CD4-positive, alpha-beta T cell treated with Interleukin-15 for 4 hours (primary cell): Measurements from ENCODE around the gene ALKBH2.
"Not testable (repeated sequence)": the region's sequence is repeated elsewhere in the genome, so short reads cannot be mapped to it uniquely, and the experiment has no call there.

ENCODE experiments used
- DNase-seq: peaks from one replicate; pipeline ENCODE4 v3.0.0-alpha.2; 2020; ENCODE audit warnings: low spot score

The ALKBH2 gene

GRCh38 chr12:109065853-109066193, 27.4 kb downstream of the ALKBH2 start:
- no peak for DNase-seq

- no peak for DNase-seq
Observed at GRCh38 chr12:109065154-109065852, 28.0 kb downstream of the ALKBH2 start.

DNA sequence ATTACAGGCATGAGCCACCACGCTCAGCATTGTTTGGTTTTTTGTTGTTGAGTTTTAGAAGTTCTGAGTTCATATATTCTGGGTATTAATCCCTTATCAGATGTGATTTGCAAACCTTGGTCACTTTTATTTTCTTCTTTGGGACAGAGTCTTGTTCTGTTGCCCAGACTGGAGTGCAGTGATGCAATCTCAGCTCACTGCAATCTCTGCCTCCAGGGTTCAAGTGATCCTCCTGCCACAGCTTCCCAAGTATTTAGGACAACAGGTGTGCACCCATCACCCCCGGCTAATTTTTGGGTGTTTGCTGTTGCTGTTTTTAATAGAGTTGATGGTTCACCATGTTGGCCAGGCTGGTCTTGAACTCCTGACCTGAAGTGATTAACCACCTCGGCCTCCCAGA, 29.1 kb downstream of the ALKBH2 start:
- DNase-seq = no peak

DNA sequence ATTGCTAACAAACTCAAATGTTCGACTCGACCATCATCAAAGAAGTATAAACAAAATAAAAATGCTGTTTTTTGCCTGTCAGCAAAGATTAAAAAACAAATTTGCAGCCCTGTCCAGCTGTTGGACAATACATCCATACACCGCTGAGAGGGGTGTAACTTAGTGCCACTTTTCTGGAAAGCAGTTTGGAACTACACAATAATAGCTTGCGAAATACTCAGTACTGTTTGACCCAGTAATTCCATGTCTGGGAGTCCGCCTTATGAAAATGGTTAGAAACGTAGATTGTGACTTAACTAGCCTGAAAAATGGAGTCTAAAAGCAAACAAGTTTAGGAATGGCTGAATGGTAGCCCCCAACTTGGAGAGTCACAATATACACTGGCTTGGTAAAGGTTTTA, 34.5 kb downstream of the ALKBH2 start:
- no peak for DNase-seq

DNA sequence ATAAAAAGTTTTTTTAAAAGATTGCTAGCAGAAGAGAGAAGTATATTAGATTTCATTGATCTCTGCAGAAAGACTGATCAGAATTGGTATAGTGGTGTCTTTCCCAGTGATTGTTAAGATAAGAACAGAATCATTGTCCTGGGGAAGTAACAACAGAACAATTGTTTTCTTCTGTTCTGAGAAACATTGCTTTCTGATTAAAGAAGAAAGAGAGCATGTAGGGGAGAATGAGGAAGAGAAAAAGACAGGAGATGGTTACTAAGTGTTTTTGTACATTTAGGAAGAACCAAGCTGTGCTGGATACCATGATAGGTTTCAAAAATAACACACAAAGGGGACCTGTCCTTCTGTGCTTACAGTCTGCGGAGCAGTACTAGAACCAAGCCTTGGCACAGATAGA, 35.9 kb downstream of the ALKBH2 start:
- DNase-seq = no peak

GRCh38 chr12:109056891-109057290, 36.4 kb downstream of the ALKBH2 start:
- DNase-seq = no peak

DNA sequence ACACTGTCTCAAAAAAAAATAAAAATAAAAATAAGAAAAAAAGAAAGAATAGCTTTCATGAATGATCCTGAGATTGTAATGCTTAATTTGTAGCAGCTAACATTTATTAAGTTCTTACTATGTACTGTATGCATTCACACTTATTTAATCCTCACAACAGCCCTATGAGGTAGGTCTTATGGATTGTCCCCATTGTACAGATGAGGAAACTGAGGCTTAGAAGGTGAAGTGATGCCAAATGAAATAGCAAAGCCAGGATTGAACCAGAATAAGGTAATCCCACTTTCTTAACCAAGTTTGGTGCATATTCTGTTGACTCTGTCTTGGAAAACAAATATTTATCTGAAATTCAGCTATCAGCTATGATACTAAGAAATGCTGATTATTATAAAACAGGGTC, 38.8 kb downstream of the ALKBH2 start:
- DNase-seq = no peak

GRCh38 chr12:109054124-109054513, 39.2 kb downstream of the ALKBH2 start:
- not testable (repeated sequence) for DNase-seq

DNA sequence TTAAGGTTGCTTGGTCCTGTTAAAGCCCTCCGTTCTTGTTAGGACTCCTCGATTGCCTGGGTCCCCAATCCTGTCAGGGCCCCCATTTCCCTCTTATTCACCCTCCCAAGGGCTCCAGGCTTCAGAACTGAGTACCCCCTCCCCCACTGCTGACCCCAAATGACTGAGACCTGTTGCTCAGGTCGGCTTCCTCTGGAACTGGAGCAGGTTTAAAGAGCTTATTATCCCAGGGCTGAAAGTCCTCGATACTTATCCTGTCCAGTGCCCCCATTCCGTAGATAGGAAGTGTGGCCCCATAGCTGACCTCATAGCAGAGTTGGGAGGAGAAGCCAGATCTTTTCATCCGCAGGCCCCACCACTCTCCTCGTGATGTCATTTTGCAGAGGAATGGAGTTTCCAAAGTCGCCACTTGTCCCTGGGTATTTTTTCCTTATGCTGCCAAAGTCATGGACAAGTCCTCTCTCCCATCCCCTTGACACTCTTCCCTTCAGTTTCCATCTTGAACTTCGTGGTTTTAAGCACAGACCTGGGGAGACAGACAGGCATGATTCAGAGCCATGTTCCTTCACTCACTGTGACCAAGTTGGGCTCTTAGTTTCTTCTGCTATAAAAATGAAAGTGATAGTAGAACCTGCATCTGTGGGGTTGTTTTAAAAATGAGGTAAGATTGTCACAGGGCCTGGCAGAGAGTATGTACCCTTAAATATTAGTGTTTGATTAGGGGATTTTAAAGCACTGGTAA, 39.7 kb downstream of the ALKBH2 start:
- DNase-seq = peak; percentile 65

- DNase-seq = peak; percentile 85
Observed at GRCh38 chr12:109052414-109053323, 40.6 kb downstream of the ALKBH2 start, which contains the start of gene USP30. USP30 (plus strand) TSS chr12:109052576; CDS start chr12:109052679, 103 bp downstream.

DNA sequence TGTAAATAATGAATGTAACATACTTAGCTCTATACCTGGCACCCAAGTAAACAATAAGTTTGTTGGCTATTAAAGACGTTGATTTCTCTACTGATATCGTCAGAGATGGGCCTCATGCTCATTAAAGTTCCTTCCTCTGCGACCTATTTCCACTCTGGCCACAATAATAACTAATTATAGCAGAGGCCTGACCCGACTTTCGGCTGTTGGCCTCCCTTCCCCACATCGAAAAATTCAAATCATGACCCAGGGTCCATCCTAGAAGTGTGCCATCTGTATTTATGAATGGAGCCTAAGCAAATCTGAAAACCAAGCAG, 41.2 kb downstream of the ALKBH2 start:
- no peak for DNase-seq

DNA sequence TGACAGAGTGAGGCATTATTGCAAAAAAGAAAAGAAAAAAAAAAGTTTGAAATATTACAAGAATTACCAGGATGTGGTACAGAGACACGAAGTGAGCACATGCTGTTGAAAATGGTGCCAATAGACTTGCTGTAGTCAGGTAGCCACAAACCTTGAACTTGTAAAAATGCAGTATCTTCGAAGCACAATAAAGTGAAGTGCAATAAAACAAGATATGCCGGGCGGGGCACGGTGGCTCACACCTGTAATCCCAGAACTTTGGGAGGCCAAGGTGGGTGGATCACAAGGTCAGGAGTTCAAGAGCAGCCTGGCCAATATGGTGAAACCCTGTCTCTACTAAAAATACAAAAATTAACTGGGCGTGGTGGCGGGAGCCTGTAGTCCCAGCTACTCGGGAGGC, 43.5 kb downstream of the ALKBH2 start:
- not testable (repeated sequence) for DNase-seq

DNA sequence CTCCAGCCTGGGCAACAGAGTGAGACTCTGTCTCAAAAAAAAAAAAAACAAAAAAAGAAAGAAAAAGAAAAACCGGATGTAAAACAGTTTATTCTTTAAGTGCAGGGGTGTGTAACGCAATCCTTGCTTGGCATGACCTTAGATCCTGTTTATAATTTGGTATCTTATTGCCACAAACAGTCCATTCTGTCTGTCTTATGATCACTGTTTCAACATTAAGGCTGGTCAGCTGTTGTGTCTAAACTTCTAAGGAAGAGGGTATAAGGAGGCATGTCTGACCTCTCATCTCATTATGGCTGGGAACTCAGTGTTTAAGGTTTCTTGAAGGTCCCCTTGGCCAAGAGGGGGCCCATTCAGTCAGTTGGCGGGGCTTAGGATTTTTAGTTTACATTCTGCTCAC, 44.6 kb downstream of the ALKBH2 start:
- DNase-seq = not testable (repeated sequence)

DNA sequence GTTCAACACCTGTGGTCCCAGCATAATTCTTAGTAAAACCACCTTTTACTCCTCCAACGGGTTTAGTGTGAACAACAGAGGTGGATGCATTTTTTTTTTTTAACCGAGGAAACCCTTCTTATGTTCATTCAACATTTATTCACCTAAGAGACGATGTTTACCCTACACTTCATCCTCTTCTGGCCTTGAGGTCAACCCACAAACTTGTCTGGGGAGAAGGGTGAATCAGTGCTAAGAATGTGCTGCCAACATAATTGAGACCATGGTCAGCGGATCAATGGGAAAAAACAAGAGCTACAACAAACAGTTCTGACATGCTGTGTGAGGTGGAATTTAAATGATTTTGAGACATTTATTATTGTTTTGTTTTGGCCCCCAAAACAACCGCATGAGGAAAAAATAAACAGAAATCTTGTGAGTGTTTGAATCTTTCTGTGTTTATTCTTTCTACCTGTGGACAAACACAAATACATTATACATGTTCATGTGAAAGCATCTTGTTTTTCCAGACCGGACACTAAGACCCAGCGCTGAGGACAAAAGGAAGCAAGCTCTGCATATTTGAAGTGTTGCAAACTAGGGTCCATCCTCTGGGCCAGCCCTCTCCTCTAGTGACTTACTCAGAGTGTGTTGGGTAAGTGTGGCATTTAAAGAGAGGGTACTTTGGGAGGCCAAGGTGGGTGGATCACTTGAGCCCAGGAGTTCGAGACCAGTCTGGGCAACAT, 46.0 kb downstream of the ALKBH2 start:
- no peak for DNase-seq

DNA sequence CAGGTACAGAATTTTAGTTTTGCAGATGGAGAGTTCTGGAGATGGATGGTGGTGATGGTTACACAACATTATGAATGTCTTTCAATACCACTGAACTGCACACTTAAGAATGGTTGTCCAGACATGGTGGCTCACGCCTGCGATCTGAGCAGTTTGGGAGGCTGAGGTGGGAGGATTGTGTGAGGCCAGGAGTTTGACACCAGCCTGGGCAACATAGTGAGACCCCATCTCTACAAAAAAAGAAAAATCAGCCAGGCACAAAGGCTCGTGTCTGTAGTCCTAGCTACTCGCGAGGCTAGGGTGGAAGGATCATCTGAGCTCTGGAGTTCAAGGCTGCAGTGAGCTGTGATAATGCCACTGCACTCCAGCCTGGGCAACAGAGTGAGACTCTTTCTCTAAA, 49.0 kb downstream of the ALKBH2 start:
- no peak for DNase-seq
